Mesendoderm (in vitro differentiated cells): ENCODE measurements around the gene MPHOSPH9.
"Not testable (repeated sequence)": the region's sequence is repeated elsewhere in the genome, so short reads cannot be mapped to it uniquely, and the experiment has no call there.

Experiments
- DNase-seq: peaks from one replicate; pipeline ENCODE4 v3.0.0; 2013
- H2AK5ac ChIP-seq: 2 replicates; pipeline ENCODE4 v1.6.1; 2013; ENCODE audit warnings: low read length, inconsistent platforms
- H2BK120ac ChIP-seq: 2 replicates; pipeline ENCODE4 v1.6.1; 2013; ENCODE audit warnings: low read depth, mild to moderate bottlenecking, low read length, moderate library complexity, mixed read lengths
- H2BK15ac ChIP-seq: replicated peaks from 2 replicates; pipeline ENCODE4 v1.6.1; 2013; ENCODE audit warnings: low read depth, mild to moderate bottlenecking, moderate library complexity
- H2BK5ac ChIP-seq: 2 replicates; pipeline ENCODE4 v1.6.1; 2013; ENCODE audit warnings: low read length, inconsistent platforms
- H3K18ac ChIP-seq: 2 replicates; pipeline ENCODE4 v1.6.1; 2013; ENCODE audit warnings: mild to moderate bottlenecking, low read length, mixed read lengths
- H3K23ac ChIP-seq: one replicate; pipeline ENCODE4 v1.6.1; 2013; ENCODE audit warnings: low read length
- H3K27ac ChIP-seq: 2 replicates; pipeline ENCODE4 v1.5.1; 2013; ENCODE audit warnings: low read depth, mild to moderate bottlenecking, inconsistent platforms, low read length, moderate library complexity
- H3K27me3 ChIP-seq: 2 replicates; pipeline ENCODE4 v1.6.1; 2013; ENCODE audit warnings: low read length, control low read depth, mild to moderate bottlenecking, inconsistent platforms; ENCODE audit not compliant: insufficient read depth, poor library complexity
- H3K36me3 ChIP-seq: 2 replicates; pipeline ENCODE4 v1.6.1; 2013; ENCODE audit warnings: low read length, inconsistent platforms; ENCODE audit not compliant: control insufficient read depth, insufficient read depth
- H3K4ac ChIP-seq: one replicate; pipeline ENCODE4 v1.6.1; 2013; ENCODE audit warnings: low read depth, mild to moderate bottlenecking, low read length, moderate library complexity
- H3K4me1 ChIP-seq: 2 replicates; pipeline ENCODE4 v1.6.1; 2013; ENCODE audit warnings: low read depth, low read length, inconsistent platforms; ENCODE audit not compliant: control insufficient read depth
- H3K4me2 ChIP-seq: 2 replicates; pipeline ENCODE4 v1.6.1; 2013; ENCODE audit warnings: low read length
- H3K4me3 ChIP-seq: 2 replicates; pipeline ENCODE4 v1.5.1; 2013; ENCODE audit warnings: mild to moderate bottlenecking, low read length
- H3K56ac ChIP-seq: one replicate; pipeline ENCODE4 v1.6.1; 2013; ENCODE audit warnings: low read length
- H3K79me1 ChIP-seq: 2 replicates; pipeline ENCODE4 v1.6.1; 2013; ENCODE audit warnings: low read length, inconsistent platforms
- H3K79me2 ChIP-seq: 2 replicates; pipeline ENCODE4 v1.6.1; 2013; ENCODE audit warnings: mild to moderate bottlenecking, low read length; ENCODE audit not compliant: control insufficient read depth, insufficient read depth
- H3K9ac ChIP-seq: 2 replicates; pipeline ENCODE4 v1.6.1; 2013; ENCODE audit warnings: low read length, inconsistent platforms
- H4K5ac ChIP-seq: one replicate; pipeline ENCODE4 v1.6.1; 2013; ENCODE audit warnings: low read length
- H4K8ac ChIP-seq: one replicate; pipeline ENCODE4 v1.6.1; 2013; ENCODE audit warnings: low read depth, mild to moderate bottlenecking, control low read depth, low read length, moderate library complexity
- WGBS: extraction: QIAGEN DNeasy Blood & Tissue Kit; methylation state at CpG from one replicate; pipeline ENCODE4 v1.1.7; 2013; ENCODE audit warnings: low lambda C conversion rate, missing lambda C conversion rate; ENCODE audit not compliant: insufficient coverage; ENCODE audit errors: extremely low coverage; 5-methylcytosine and 5-hydroxymethylcytosine counted together

MPHOSPH9 gene

DNA sequence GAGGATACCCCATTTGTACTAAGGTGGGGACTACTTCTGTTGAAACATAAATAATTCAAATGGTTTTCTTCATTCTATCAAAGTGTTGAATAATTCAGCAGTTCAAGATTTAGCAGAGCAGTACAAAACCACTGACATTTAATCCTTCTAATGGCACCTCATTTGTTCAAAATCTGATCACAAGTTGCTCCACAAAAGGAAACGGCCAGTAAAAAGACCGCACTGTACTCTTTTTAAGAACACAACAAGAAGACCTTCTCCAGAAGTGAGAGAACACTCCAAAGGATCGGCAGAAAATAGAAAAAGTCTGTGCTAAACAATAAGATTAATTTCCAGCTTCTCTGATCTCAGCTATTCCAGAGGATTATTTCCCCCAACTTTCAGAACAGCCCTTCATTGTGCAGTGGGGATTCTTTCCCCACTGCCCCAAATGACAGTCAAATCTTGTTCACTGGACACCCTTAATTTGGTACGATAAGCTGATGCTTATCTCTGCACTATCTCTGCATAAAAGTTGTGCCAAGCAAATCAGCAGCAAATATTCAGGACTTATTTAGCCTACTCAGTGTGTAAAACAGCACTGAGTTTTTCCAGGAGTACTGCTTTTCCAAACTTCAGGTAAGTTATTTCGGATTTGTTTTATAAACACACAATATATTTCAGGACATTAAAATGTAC lies 5.2 kb downstream of the MPHOSPH9 start:
- no peaks in the 10 kb centered on the region for H3K27me3 ChIP-seq
- H3K18ac ChIP-seq, result no peak overlapping the region
- H3K36me3 ChIP-seq, result no peaks in the 10 kb centered on the region
- H3K4me3 ChIP-seq, result no peak overlapping the region
- H3K27ac ChIP-seq, result no peak overlapping the region
- no CpG with 5 or more reads among the region's 5 CpGs for WGBS
- no peak overlapping the region for H3K9ac ChIP-seq
- H2BK5ac ChIP-seq, result no peak overlapping the region
- H3K4me1 ChIP-seq, result peaks cover 3% of the 10 kb centered on the region
- DNase-seq, result no peak
- H2BK120ac ChIP-seq, result no peak overlapping the region
- H3K56ac ChIP-seq, result no peak overlapping the region
- no peak overlapping the region for H2AK5ac ChIP-seq
- no peak overlapping the region for H3K4ac ChIP-seq
- H3K79me1 ChIP-seq, result peaks cover 3% of the 10 kb centered on the region
- H3K79me2 ChIP-seq, result peaks cover 3% of the 10 kb centered on the region
- H4K8ac ChIP-seq, result no peak overlapping the region
- H2BK15ac ChIP-seq, result no peak overlapping the region
- no peak overlapping the region for H3K4me2 ChIP-seq
- no peak overlapping the region for H4K5ac ChIP-seq
- no peak overlapping the region for H3K23ac ChIP-seq

DNA sequence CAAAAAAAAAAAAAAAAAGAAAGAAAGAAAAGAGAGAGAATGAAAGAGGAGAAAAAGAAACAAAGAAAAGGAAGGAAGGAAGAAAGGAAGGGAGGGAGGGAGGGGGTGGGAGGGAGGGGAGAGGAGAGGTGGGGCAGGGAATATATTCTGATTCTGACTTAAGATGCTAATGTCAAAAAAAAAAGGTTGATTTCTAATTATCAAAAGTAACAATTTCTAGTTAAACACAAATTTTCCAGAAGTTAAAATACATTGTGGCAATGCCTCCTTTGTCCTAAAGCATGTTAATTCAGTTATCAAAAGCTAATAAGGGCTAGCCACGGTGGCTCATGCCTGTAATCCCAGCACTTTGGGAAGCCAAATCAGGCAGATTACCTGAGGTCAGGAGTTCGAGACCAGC lies 7.5 kb downstream of the MPHOSPH9 start:
- Histone ChIP-seq H3K56ac (no peak overlapping the region), H2AK5ac (no peak overlapping the region), H3K79me2 (no peaks in the 10 kb centered on the region), H3K27me3 (no peaks in the 10 kb centered on the region), H3K36me3 (no peaks in the 10 kb centered on the region), H3K4ac (no peak overlapping the region), H2BK15ac (no peak overlapping the region), H4K8ac (no peak overlapping the region), H3K79me1 (no peaks in the 10 kb centered on the region), H4K5ac (no peak overlapping the region), H3K23ac (no peak overlapping the region), H3K4me1 (no peaks in the 10 kb centered on the region), H3K4me2 (no peak overlapping the region), H3K4me3 (no peak overlapping the region), H3K18ac (no peak overlapping the region), H3K9ac (no peak overlapping the region), H2BK5ac (no peak overlapping the region), H3K27ac (no peak overlapping the region), H2BK120ac (no peak overlapping the region)
- WGBS, result no CpG with 5 or more reads among the region's 2 CpGs
- DNase-seq, result no peak

- Histone ChIP-seq H3K4me2 (no peak overlapping the region), H3K4me3 (no peak overlapping the region), H4K8ac (no peak overlapping the region), H2BK5ac (no peak overlapping the region), H3K79me1 (no peaks in the 10 kb centered on the region), H4K5ac (no peak overlapping the region), H3K4me1 (no peaks in the 10 kb centered on the region), H3K79me2 (no peaks in the 10 kb centered on the region), H3K27ac (no peak overlapping the region), H3K23ac (no peak overlapping the region), H2AK5ac (no peak overlapping the region), H3K56ac (no peak overlapping the region), H3K27me3 (no peaks in the 10 kb centered on the region), H3K9ac (no peak overlapping the region), H3K36me3 (peaks cover under 1% of the 10 kb centered on the region), H3K18ac (no peak overlapping the region), H2BK15ac (no peak overlapping the region), H3K4ac (no peak overlapping the region), H2BK120ac (no peak overlapping the region)
- WGBS, result no CpG with 5 or more reads among the region's 11 CpGs
- DNase-seq, result no peak
Observed at GRCh38 chr12:123223241-123223668, 9.7 kb downstream of the MPHOSPH9 start.

- not testable (repeated sequence) for H4K5ac ChIP-seq, H2AK5ac ChIP-seq, H2BK120ac ChIP-seq, DNase-seq, H3K4me1 ChIP-seq, H3K9ac ChIP-seq, H3K27me3 ChIP-seq, H3K36me3 ChIP-seq, H3K27ac ChIP-seq, H3K4me3 ChIP-seq, H3K79me2 ChIP-seq, H3K18ac ChIP-seq, H3K4me2 ChIP-seq, H2BK5ac ChIP-seq, H3K56ac ChIP-seq, H4K8ac ChIP-seq, H3K23ac ChIP-seq, H3K79me1 ChIP-seq, H2BK15ac ChIP-seq, H3K4ac ChIP-seq
- WGBS, result no CpG with 5 or more reads among the region's 7 CpGs
Observed at GRCh38 chr12:123207815-123208214, 25.1 kb downstream of the MPHOSPH9 start.

- not testable (repeated sequence) for H2BK15ac ChIP-seq, H3K4ac ChIP-seq, H3K36me3 ChIP-seq
Observed at GRCh38 chr12:123206794-123207193, 26.1 kb downstream of the MPHOSPH9 start.

GRCh38 chr12:123200414-123200813 lies 32.5 kb downstream of the MPHOSPH9 start:
- Histone ChIP-seq H2BK120ac (no peak overlapping the region), H3K4me3 (no peak overlapping the region), H2AK5ac (no peak overlapping the region), H3K79me2 (no peaks in the 10 kb centered on the region), H4K8ac (no peak overlapping the region), H3K4me2 (no peak overlapping the region), H3K9ac (no peak overlapping the region), H4K5ac (no peak overlapping the region), H3K23ac (no peak overlapping the region), H3K27ac (no peak overlapping the region), H3K27me3 (no peaks in the 10 kb centered on the region), H3K4me1 (no peaks in the 10 kb centered on the region), H3K4ac (no peak overlapping the region), H3K79me1 (no peaks in the 10 kb centered on the region), H2BK5ac (no peak overlapping the region), H2BK15ac (no peak overlapping the region), H3K18ac (no peak overlapping the region), H3K36me3 (peaks cover 3% of the 10 kb centered on the region), H3K56ac (no peak overlapping the region)
- no peak for DNase-seq
- WGBS, result no CpG with 5 or more reads among the region's 7 CpGs

More at GRCh38 chr12:123206794-123207193, 26.1 kb downstream of the MPHOSPH9 start:
- no CpG with 5 or more reads among the region's 3 CpGs for WGBS
- H2BK120ac ChIP-seq, H3K4me1 ChIP-seq, DNase-seq, H3K27ac ChIP-seq, H3K79me2 ChIP-seq, H3K79me1 ChIP-seq, H2AK5ac ChIP-seq, H4K5ac ChIP-seq, H3K18ac ChIP-seq, H4K8ac ChIP-seq, H3K4me2 ChIP-seq, H3K56ac ChIP-seq, H3K4me3 ChIP-seq, H3K27me3 ChIP-seq, H3K9ac ChIP-seq, H2BK5ac ChIP-seq, H3K23ac ChIP-seq: not testable (repeated sequence)
